Right lobe of liver (tissue), 4 donors: ENCODE measurements around the gene ZSWIM9.

Experiments
- POLR2A ChIP-seq: fragments of 450-650 bp; IDR thresholded peaks from one replicate; pipeline ENCODE4 v1.6.1; 2017; ENCODE audit warnings: antibody characterized with exemption, mild to moderate bottlenecking
- TF ChIP-seq, protein P1 (sequence below), 4 donors: fragments of 200-600 bp in 3 of 4; fragments of 450-650 bp in 1 of 4; IDR thresholded peaks; one replicate each; pipeline versions ENCODE4 v1.5.1 to v1.8.0; 2016 to 2022; ENCODE audit warnings: antibody characterized with exemption in 4 of 4, mild to moderate bottlenecking in 2 of 4
- donor health status: DM: no; HTN: no; CAD: no.
- donor health status: DM: no; HTN: no; CAD: no.
- donor health status: DM: no; HTN: yes; CAD: no.

DNA sequence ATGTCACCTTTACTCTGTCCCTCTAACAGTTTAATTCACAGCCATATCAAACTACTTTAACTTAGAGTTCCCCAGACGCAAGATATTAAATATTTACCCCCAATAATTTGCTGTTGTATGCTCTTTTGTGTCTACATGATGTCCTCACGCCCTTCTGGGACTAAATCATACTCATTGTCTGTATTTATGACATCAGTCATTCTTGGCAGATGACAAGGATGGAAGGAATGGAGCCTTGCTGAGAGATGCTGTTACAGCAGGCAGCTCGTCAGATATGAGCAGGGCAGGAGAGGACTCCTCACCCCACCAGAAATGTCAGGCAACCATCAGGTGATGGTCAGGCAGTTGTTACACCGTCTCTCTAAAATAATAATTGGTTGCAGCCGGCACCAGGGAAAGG is 43.5 kb downstream of the ZSWIM9 start:
- TF ChIP-seq, protein P1, sequence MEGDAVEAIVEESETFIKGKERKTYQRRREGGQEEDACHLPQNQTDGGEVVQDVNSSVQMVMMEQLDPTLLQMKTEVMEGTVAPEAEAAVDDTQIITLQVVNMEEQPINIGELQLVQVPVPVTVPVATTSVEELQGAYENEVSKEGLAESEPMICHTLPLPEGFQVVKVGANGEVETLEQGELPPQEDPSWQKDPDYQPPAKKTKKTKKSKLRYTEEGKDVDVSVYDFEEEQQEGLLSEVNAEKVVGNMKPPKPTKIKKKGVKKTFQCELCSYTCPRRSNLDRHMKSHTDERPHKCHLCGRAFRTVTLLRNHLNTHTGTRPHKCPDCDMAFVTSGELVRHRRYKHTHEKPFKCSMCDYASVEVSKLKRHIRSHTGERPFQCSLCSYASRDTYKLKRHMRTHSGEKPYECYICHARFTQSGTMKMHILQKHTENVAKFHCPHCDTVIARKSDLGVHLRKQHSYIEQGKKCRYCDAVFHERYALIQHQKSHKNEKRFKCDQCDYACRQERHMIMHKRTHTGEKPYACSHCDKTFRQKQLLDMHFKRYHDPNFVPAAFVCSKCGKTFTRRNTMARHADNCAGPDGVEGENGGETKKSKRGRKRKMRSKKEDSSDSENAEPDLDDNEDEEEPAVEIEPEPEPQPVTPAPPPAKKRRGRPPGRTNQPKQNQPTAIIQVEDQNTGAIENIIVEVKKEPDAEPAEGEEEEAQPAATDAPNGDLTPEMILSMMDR (IDR thresholded peaks at IDR 0.05), result no peak
- TF ChIP-seq POLR2A, result no peak
